ENCODE results near the gene PCDH9. TPM values are rescaled to one million over a fixed set of nuclear protein-coding genes. Genes with fewer than 3 reads are reported as not detected.

PCDH9 gene
- total and polyA plus RNA-seq, 8 donors, result 2.0 to 11.6 (median 3.1) TPM

DNA sequence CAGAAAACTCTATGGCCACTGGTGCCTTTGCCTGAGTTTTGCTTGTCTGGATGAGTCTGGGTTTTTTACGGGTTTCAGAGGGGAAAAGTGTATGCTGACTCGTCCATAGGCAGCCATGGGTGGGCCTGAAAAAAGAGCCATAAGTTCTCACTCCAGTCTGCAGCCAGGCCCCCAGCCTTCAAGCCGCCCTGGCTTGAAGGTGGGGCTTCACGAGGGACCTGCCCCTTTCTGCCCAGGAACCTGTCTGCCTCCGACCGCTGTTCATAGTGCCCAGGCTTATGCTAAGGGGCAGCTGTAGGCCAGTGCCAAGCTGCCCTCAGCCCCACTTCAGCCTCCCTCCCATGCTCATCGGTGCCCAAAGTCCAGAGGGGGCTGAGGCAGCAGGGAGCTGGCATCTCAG, 385.2 kb downstream of the PCDH9 start:
- Histone ChIP-seq H3K4me3 (no peak overlapping the region), H3K36me3 (no peaks in the 10 kb centered on the region), H3K9me3 (peaks cover 0 to 2% of the 10 kb centered on the region in 2 donors), H3K4me1 (no peaks in the 10 kb centered on the region), H3K27ac (no peak overlapping the region), H3K27me3 (peaks cover 0 to 4% of the 10 kb centered on the region in 2 donors)
- TF ChIP-seq, protein P1, sequence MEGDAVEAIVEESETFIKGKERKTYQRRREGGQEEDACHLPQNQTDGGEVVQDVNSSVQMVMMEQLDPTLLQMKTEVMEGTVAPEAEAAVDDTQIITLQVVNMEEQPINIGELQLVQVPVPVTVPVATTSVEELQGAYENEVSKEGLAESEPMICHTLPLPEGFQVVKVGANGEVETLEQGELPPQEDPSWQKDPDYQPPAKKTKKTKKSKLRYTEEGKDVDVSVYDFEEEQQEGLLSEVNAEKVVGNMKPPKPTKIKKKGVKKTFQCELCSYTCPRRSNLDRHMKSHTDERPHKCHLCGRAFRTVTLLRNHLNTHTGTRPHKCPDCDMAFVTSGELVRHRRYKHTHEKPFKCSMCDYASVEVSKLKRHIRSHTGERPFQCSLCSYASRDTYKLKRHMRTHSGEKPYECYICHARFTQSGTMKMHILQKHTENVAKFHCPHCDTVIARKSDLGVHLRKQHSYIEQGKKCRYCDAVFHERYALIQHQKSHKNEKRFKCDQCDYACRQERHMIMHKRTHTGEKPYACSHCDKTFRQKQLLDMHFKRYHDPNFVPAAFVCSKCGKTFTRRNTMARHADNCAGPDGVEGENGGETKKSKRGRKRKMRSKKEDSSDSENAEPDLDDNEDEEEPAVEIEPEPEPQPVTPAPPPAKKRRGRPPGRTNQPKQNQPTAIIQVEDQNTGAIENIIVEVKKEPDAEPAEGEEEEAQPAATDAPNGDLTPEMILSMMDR (IDR thresholded peaks at IDR 0.05), result no peak
- intact Hi-C loops (cut with DNase I), result no loop called here
- ATAC-seq, result no peak
- DNase-seq, result peak in 1 of 4 donors; percentile 43

DNA sequence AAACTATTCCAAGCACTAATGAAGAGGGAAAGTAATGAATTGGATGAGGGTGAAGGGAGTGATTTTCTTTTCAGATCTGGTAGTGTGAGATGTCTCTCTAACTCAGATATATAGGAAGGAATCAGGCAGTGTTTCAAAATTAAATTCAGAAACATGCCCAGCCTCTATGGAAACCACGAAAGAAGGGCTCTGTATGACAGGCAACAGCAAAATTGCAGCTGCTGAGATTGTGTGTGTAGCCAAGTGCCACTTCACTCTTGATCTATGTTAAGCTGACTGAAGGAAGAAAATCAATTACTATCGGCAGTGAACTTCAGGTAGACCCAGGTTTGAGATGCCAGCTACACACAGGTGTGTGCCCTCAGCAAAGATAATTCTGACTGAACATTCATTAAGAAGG, 387.4 kb downstream of the PCDH9 start:
- H3K36me3 ChIP-seq, result no peaks in the 10 kb centered on the region
- peaks cover 0 to 4% of the 10 kb centered on the region in 2 donors for H3K27me3 ChIP-seq
- TF ChIP-seq, protein P1 (IDR thresholded peaks at IDR 0.05), result no peak
- H3K27ac ChIP-seq, result no peak overlapping the region
- H3K4me3 ChIP-seq, result no peak overlapping the region
- DNase-seq (no peak), ATAC-seq (no peak)
- intact Hi-C loops (cut with DNase I), result no loop called here
- no peaks in the 10 kb centered on the region for H3K4me1 ChIP-seq
- H3K9me3 ChIP-seq, result no peaks in the 10 kb centered on the region

DNA sequence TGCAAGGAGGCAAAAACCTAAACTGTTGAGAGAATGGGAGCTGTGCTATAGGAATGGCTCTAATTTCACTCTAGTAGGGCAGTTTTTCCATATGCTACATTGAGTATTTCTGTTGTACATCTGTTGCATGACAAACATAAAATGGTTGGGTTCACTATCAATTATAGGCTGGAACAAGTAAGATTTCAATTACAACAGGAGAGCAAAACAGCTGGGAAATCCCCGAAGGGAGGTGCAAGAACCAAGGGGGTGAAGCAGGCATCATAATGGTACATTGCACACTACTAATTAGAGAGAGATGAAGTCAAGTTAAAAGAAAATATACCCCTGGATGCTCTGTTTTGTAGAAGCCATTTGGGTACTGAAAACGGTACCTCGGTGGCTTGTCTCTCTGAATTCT, 389.5 kb downstream of the PCDH9 start:
- no peak overlapping the region for H3K4me3 ChIP-seq
- no peak for ATAC-seq
- no peak overlapping the region for H3K27ac ChIP-seq
- H3K36me3 ChIP-seq, result no peaks in the 10 kb centered on the region
- no peaks in the 10 kb centered on the region for H3K27me3 ChIP-seq
- no peak for DNase-seq
- intact Hi-C loops (cut with DNase I), result no loop called here
- no peaks in the 10 kb centered on the region for H3K9me3 ChIP-seq
- TF ChIP-seq, protein P1 (IDR thresholded peaks at IDR 0.05), result no peak
- no peaks in the 10 kb centered on the region for H3K4me1 ChIP-seq

DNA sequence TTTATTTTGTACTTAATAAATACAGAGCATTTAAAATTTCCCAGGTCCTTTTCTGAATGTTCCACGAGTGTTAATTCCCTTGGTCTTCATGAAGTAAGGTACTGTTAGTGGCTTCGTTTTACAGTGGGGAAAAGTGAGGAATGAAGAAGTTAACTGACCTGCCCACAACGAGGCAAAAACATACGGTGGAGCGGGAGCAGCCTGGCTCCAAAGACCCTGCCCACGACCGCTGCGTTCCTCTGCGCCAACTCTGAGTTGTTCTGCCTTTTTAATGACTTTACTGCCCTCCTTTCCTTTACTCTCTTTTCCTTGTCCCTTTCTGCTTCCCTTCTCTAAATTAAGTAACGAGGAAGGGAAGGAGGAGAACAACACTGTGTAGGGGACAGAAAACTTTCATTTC, 392.9 kb downstream of the PCDH9 start:
- no peaks in the 10 kb centered on the region for H3K4me1 ChIP-seq
- intact Hi-C loops (cut with DNase I), result no loop called here
- TF ChIP-seq, protein P1 (IDR thresholded peaks at IDR 0.05), result no peak

DNA sequence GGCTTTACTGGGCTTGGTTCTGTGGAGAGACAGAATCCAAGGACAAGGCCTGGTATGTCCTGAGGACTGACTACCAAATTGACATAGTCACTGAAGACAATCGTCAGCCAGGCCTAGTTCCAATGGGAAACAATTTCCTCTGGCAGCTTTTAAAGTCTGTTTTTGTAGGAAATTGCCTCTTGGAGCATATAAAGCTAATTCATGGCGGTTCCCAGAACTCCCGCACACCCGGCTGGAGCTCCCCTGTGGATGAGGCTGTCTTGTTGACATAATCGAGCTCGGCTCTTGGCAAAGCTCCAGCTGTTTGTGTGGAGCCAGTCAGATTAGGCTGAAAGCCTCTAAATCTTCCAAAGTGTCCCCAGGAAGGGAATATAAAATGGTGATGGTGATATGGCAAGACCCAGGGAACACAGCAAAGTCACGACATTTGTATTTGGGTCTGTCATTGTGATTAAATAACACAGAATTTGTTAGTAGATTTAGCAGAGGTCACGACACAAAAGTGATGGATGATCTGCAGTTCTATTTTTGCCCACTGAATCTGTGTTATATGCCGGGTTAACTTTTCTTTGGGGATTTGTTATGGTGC, 395.0 kb downstream of the PCDH9 start:
- TF ChIP-seq, protein P1 (IDR thresholded peaks at IDR 0.05), result no peak
- intact Hi-C loops (cut with DNase I), result no loop called here
- H3K27me3 ChIP-seq, result no peaks in the 10 kb centered on the region
- DNase-seq (peak in 3 of 4 donors; percentile 20 to 69 (median 40)), ATAC-seq (no peak)
- no peaks in the 10 kb centered on the region for H3K9me3 ChIP-seq
- no peaks in the 10 kb centered on the region for H3K4me1 ChIP-seq
- H3K36me3 ChIP-seq, result no peaks in the 10 kb centered on the region
- H3K4me3 ChIP-seq, result no peak overlapping the region
- H3K27ac ChIP-seq, result no peak overlapping the region

More for the DNA sequence above, 392.9 kb downstream of the PCDH9 start:
- Histone ChIP-seq H3K9me3 (no peaks in the 10 kb centered on the region), H3K27ac (no peak overlapping the region), H3K4me3 (no peak overlapping the region), H3K27me3 (no peaks in the 10 kb centered on the region), H3K36me3 (no peaks in the 10 kb centered on the region)
- DNase-seq, result peak in 1 of 4 donors; percentile 48
- no peak for ATAC-seq

All from left lung (tissue), 10 donors.